ENCODE data around the gene BCO1.

The BCO1 gene

DNA sequence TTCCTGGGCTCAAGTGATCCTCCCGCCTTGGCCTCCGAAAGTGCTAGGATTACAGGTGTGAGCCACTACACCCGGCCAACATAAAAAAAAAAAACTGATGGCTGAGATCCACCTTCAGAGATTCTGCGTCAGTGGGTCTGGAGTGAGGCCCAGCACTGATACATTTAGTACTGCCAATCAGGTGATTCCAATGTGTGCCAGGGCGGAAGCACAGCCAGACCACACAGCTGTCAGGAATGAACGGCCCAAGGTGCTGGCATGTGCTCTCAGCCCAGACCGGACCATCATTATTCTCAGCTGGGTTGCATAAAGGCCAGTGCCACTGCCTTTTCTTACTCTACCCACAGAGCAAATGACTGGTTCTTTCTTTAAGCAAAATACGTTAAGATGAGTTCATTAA lies 1.2 kb upstream of the BCO1 start:
- no peak for DNase-seq

- DNase-seq = no peak
These were observed 570 bp upstream of the BCO1 start for GRCh38 chr16:81237942-81238295.

GRCh38 chr16:81239367-81240121 lies 1.1 kb downstream of the BCO1 start:
- no peak for DNase-seq

- no peak for DNase-seq
These were observed 3.2 kb downstream of the BCO1 start for GRCh38 chr16:81241706-81242105.

DNA sequence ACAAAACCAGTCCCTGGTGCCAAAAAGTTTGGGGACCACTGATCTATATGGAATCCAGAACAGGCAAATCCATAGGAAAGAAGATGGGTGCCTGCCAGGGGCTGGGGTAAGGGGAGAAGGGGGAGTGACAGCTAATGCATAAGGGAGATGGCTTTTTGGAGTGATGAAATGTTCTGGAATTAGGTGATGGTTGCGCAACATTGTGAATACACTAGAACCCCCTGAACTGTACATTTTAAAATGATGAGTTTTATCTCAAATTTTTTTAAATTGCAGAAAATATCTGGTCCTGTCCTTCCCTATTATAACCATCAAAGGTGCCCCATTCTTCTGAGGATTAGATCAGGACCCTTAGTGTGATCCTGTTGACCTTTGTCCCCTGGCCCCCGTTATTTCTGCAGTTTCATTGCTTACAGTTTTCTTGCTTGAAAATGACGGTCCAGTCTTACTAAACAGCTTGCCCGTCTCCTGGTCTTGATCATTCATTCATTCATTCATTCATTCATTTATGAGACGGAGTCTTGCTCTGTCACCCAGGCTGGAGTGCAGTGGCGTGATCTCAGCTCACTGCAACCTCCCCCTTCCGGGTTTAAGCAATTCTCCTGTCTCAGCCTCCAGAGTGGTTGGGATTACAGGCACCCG lies 4.6 kb downstream of the BCO1 start:
- no peak for DNase-seq

DNA sequence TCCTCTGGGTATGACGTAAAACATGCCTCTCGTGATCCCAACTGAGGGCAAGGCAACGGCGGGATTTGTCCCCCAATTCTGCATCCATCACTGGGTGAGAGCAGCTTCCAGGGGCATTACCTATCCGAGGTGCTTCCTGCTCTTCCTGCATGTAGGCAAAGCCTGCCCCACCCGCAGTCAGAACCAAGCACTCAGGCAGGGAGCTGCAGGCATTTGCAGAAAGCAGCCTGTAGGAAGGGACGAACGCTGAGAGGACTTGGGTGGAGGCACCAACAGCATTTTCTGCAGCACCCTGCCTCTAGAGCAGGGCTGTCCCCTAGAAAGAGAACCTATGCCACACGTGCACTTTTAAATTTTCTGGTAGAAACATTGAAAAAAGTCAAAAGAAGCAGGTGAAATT lies 5.5 kb downstream of the BCO1 start:
- DNase-seq = no peak

DNA sequence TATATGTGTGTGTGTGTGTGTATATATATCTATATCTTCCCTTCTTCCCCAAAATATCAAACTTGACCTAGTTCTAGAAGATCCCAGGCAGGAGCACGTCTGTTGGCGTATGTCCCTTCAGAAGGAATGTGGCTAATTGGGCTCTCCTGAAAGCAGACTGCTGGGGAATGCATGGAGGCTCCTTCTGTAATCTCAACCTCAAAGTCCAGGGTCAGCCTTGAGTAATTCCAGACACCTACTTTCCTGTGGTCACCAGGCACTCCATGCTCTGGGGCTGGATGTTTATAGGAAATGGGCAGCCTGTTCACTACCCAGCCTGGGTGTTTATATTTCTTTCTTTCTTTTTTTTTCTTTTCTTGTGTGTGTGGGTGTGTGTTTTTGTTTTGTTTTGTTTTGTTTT lies 13.4 kb downstream of the BCO1 start:
- no peak for DNase-seq

DNA sequence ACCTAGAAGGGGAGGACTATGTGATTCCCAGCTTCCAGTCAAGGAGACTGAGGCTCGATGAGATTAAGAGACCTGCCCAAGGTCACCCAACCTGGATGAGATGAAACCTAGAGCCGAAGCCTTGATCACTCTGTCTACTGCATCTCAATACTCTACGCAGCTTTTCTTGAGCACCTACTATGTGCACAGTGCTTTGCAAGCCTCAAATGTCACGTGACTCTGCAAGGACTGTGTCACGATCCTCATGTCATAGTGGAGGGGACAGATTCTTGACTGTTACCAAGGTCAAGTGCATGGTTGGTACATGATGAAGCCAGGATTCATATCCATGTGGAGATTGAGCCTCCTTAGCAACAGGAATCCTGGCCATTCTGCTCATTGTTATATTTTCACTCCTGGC lies 14.7 kb downstream of the BCO1 start:
- no peak for DNase-seq

- DNase-seq = no peak
These were observed 16.5 kb downstream of the BCO1 start for GRCh38 chr16:81254922-81255526.

DNA sequence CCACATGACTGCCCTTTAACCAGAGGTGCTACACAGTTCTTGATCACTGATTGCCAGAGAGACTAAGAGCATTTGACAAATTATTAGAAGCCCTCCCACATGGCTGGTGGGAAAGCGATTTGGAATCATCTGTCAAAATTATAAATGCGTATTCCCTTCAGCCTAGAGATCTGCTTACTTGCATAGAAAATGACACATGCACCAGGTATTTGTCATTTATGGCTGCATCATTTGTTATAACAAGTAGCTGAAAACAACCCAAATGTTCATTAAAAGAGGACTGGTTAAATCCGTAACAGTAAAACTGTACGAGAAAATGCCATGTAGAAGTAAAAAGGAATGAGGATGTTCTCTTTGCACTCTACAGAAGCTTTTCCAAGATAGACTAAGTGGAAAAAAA lies 21.4 kb downstream of the BCO1 start:
- no peak for DNase-seq

GRCh38 chr16:81261049-81261648 lies 22.7 kb downstream of the BCO1 start:
- DNase-seq = no peak

- no peak for DNase-seq
These were observed 25.2 kb downstream of the BCO1 start for GRCh38 chr16:81263470-81264220.

DNA sequence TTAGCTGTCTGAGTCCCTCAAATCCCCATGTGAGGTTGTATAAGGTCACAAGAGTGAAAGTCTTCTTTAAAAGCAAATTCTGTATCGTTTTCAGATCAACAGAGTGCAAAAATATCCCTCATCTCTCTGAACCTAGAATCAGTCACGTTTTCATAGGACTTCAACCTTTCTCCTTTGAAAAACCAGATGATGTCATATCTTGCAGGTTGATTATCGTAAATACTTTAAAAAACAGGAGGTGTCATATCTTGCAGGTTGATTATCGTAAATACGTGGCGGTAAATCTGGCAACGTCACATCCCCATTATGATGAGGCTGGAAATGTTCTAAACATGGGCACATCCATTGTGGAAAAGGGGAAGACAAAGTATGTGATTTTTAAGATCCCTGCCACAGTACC lies 25.9 kb downstream of the BCO1 start:
- no peak for DNase-seq

DNA sequence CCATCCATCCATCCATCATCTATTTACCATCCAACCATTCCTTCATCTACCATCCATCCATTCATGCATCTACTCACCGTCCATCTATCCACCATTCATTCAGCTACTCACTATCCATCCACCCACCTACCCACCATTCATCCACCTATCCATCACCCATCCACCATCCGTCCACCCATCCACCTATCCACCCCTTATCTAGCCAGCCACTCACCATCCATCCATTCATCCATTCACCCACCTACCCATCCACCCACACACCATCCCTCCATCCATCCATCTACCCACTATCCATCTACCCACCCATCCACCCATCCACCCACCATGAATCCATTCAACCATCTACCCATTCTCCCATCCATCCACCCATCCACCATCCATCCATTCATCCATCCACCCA lies 26.6 kb downstream of the BCO1 start:
- no peak for DNase-seq

- DNase-seq = no peak
These were observed 27.4 kb downstream of the BCO1 start for GRCh38 chr16:81265658-81266451.

GRCh38 chr16:81266680-81267095 lies 28.2 kb downstream of the BCO1 start:
- no peak for DNase-seq

DNA sequence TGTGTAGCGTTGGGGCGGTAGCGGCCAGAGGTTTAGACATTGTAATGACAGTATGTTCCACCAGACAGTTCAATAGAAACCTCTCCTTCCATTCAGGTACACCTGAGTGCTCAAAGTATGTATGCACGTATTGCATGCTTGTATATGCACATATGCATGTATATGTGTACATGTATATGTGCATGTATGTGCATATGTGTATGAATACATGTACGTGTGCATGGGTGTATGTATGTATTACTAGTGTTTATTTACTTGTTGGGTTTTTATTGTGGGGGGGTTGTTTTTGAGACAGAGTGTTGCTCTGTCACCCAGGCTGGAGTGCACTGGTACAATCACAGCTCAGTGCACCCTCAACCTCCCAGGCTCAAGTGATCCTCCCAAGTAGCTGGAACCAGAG lies 30.0 kb downstream of the BCO1 start:
- no peak for DNase-seq

DNA sequence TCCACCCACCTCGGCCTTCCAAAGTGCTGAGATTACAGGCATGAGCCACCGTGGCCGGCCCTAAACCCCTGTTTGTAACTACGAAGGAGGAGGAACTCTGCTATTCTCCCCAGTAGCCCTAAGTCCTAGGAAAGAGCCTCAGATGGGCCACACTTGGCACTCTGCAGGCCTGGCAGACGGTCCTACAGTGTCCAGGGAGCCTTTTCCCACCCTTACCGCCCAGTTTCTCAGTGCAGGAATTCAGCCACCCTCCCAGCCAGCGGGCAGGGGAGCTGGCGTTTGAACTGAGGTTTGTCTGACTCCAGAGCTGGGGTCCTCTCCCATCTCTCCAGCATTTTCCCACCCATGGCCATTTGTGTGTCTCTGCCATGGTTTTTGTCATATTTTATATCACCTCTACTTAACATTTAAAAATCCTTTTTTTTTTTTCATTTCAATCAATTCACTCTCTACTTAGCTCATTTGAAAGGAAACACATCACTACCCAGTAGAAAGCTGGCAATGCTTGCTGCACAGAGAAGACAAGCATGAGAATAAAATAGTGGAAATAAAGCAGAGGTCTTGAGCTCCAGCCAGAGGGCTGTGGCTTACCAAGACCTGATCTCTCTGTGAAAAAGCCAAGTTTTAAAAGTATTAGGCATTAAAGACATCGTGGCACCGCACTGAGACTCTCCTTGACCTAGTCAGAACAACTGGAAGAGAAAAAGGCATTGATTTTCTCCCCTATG lies 34.9 kb downstream of the BCO1 start:
- DNase-seq = no peak

GRCh38 chr16:81275064-81275532 lies 36.6 kb downstream of the BCO1 start:
- no peak for DNase-seq

DNA sequence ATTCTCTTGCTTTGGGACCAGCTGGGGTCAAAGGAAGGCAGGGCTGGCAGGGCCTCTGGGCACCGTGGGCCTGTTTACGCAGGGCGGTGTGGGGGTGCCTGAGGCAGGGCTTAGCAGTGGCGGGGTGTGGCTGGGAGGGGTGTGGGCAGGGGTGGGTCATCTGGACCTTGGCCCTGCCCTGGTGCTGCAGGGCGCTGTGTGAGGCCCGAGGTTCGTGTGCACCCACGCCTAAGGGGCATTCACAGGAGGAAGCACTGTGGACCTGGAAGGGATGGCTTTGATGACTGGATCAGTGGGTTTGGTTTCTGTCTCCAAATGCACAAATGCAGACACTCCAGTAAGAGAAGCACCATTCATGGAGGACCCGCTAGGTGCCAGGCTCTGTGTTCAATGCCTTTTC lies 37.3 kb downstream of the BCO1 start:
- DNase-seq = no peak

DNA sequence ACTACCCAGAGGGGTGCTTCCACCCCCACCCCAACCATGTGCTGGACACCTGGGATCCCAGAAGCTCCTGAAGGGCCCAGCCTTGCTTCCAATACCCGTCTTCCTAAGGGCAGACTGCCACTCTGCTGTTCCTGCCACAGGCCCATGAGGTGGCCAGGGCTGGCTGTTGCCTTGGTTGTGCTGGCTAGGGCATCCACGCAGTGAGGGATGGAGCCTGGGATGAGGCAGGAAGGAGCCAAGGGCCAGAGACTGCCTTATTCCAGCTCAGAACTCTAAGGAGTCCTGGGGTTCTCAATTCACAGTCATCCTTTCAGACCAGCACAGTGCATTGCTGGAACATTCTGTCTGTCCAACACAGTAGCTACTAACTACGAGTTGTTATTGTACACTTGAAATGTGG lies 37.8 kb downstream of the BCO1 start:
- no peak for DNase-seq

Data from cerebellar nuclear complex (tissue), 1 donor.